Stimulated activated CD8-positive, alpha-beta memory T cell treated with anti-CD3 and anti-CD28 coated beads, Interleukin-15, amount 100 ng/mL, for 48 hours (primary cell): Measurements from ENCODE around the gene CDH4.

Source experiments
- DNase-seq, 2 donors: peaks; one replicate each; pipeline ENCODE4 v3.0.0-alpha.2; 2020; ENCODE audit warnings: low read depth in 2 of 2

Gene CDH4

DNA sequence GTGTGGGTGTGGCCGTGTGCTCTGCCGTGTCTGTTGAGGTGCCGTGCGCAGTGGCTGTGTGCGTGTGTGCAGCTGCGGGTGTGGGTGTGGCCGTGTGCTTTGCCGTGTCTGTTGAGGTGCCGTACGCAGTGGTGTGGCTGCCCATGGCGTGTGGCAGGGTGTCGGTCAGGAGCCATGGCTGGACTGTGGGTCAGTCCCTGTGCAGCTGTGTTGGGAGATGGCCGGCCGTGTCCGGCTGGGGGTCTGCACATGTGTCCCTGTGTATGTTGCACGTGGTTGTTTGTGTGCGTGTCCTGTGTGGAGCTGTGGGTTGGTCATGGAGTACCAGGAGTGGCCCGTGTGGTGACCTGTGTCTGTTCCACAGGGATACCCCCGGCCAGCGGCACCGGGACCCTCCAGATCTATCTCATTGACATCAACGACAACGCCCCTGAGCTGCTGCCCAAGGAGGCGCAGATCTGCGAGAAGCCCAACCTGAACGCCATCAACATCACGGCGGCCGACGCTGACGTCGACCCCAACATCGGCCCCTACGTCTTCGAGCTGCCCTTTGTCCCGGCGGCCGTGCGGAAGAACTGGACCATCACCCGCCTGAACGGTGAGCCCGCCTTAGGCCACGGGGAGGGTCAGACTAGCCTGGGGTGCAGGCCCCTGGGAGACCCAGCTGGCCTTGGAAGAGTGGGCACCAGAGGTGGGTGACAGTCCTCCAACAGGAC, 675.9 kb downstream of the CDH4 start:
- DNase-seq = no peak

GRCh38 chr20:61929561-61929960, 677.5 kb downstream of the CDH4 start:
- no peak for DNase-seq

DNA sequence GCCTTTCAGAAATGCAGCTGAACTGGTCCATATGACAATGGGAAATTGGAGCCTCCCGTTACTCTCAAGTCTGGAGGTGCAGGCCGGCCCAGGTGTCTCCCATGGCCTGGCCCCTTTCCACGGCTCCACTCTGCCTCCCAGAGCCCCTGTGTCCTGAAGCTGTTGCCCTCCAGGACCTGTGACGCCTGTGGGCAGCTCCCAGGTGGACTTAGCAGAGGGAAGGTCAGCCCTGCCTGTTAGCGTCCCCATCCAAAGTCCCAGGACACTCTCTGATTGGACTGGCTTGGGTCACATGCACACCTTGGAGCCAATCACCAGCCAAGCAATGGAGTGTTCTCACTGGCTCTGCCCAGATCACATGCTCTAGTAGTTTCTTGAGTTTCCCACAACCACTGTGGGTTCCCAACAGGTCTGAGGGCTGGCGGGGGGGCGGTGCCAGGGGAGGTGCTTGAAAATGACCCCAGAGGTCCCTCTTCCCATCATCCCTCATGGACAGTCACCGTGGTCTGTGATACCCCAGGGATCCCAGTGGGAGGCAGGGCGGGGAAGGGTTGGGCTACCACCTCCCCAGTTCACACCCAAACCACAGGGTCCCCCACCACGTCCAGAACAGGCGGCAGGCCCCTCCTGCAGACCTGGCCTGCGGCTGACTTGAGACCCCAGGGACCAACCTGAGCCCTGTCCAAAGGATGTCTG, 678.1 kb downstream of the CDH4 start:
- no peak for DNase-seq

DNA sequence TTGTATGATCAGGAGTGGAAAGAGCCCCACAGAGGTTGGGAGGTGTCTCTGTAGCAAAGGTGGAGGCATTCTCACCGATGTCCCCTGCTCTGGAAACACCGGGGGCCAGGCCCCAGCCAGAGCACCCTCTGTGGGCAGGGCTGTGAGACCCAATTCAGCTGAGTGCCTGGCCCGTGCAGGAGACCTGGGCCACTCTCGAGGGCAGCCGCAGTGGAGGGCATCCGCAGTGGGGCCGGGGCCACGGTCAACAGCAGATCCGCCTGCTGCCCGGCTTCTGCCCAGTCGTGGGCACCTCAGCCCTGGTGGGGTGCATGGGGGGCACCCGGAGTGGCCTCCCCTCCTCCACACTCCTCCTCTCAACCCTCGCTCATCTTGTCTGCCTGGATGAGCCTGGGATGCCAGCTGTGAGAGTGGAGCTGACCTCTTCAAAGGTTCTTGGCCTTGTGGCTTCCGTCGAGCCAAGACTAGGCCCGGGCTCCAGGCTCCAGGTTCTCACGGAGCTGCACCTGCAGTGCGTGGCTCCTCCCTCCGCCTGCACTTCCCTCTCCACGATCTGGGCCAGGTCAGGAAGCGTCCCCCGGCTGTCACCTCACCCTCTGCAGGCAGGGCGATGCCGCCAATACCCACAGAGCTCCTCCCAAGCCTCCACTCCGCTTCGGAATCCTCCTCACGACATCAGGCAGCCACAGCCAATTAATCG, 678.9 kb downstream of the CDH4 start:
- no peak for DNase-seq

DNA sequence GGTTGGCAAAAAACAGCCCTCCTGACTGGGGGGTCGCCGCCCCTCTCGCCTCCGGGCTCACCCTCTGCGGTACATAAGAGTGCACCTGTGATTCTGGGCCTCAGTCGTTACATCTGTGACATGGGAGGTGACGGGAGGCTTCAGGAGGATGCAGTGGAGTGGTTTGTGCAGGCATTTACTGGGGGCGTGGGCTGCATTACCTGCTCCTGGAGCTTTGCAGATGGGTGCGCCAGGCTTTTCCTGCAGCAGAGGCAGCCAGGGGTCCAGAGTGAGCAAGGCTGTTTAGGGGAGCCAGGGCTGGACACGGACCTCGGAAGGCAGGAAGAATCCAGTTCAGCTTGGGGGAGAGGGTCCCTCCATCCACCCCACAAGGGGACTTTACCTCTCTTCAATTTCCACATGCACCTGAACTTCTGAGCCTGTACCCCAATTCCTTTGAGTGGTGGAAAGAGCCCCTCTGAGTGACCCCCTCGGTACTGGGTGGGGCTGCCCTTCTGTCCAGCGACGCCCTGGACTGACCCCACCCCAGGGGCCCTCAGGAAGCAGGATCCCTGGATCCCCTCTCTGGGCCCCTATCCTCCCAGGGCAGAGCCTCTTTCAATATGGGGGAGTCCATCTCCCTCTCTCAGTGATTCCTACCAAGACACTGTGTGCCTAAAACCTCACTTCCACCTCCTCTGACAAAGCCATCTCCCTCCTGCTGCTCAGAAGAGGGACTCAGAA, 679.6 kb downstream of the CDH4 start:
- DNase-seq = no peak

DNA sequence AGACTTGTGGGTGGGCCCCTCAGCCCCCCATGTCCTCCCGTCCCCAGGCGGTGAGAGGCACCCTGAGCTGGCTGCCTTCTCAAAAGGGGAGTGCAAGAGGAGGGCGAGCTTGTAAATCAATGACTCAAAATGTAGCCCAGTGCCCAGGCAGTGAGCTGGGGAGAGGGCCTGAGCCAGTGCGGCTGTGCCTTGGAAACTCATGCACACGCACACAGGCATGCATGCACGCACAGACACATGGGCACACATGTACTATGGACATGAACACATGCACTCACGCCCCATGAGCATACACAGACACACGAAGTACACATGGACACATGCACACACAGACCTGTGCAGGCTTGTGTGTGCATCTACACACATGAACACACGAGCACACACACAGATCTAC, 680.1 kb downstream of the CDH4 start:
- no peak for DNase-seq

GRCh38 chr20:61932711-61933480, 680.8 kb downstream of the CDH4 start:
- DNase-seq = no peak

DNA sequence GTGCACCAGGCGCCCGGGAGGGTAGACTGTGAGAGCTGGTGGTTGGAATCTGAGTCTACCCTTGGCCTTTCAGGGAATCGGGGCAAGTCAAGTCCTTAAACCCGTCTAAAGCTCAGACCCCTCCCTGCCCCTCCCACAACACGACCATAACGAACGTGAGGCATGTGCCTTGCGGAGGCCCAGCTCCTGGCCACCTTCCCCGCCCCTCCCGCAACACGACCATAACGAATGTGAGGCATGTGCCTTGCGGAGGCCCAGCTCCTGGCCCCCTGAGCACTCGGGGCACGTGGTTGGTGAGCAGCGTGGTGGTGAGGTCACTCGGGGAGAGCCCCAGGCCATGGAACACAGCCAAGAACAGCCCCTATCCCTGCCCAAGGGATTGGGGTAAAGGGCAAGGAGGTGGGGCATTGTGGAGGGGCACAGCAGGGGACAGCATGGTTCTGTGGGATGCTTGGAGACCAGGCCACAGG, 681.5 kb downstream of the CDH4 start:
- DNase-seq = no peak

DNA sequence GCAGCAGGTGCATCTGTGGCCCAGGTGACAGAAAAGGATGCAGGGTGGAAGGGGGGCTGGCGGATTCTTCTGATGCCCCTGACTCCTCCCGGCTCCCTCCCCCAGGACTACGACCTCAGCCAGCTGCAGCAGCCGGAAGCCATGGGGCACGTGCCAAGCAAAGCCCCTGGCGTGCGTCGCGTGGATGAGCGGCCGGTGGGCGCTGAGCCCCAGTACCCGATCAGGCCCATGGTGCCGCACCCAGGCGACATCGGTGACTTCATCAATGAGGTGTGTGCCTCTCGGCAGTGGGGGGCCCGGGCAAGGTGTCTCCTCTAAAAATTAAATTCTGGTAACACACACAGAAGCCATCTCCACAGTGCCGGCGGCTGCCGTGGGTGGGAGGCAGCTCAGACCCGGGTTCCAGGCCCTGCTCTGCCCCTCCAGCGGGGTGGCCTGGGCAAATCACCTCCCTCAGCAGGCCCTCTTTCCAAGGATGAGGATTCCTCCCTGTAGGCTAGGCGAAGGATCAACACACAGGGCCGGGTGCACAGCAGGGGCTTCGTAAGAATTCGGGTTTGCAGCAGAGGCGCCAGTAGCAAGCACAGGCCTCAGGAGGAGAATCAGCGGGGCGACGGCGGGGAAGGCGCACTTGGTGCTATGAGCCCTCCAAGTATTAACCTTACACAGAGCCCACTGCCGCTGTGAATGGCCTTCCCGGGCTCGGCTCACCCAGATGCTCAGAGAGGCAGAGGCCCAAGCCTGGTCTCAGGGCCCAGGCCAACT, 682.1 kb downstream of the CDH4 start:
- no peak for DNase-seq

DNA sequence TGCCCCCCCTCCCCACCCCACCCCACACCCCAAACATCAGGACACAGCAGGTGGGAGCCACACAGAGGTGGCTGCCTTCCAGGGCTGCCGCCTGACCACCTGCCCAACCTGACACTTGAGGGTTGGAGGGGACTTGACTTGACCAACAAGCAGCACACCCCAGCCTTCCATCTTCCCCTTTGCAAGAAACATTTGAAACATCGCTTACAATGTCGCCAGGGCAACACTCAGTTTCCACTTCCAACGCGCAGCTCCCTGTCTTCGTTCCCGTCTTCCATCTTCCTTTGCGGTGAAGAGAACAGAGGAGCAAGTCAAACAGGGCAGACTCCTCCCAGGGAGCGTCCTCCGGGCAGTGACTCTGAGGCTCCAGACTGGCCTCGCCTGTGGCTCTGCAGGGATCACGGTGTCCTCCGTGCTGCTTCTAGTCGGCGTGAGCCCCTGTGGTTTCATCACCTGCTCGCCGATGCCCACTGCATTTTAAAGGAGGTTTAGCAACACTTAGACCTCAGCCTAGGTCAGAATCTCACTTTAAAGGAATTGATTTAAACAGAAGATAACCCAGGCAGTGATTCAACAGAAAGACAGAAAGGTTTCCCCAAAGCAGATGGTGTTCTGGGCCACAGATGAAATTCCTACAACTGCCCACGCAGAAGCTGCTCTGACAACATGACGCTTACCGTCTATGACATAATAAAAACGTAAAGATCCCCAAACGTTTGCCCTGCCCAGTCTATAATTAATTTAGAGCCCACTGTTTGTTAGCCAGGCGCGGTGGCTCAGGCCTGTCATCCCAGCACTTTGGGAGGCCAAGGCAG, 682.9 kb downstream of the CDH4 start:
- DNase-seq = no peak

GRCh38 chr20:61935926-61936700, 684.1 kb downstream of the CDH4 start:
- no peak for DNase-seq

DNA sequence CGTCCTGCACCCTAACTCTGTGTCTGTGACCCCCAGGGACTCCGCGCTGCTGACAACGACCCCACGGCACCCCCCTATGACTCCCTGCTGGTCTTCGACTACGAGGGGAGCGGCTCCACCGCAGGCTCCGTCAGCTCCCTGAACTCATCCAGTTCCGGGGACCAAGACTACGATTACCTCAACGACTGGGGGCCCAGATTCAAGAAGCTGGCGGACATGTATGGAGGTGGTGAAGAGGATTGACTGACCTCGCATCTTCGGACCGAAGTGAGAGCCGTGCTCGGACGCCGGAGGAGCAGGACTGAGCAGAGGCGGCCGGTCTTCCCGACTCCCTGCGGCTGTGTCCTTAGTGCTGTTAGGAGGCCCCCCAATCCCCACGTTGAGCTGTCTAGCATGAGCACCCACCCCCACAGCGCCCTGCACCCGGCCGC, 684.7 kb downstream of the CDH4 start:
- DNase-seq = no peak

GRCh38 chr20:61937146-61937962, 685.3 kb downstream of the CDH4 start:
- no peak for DNase-seq

DNA sequence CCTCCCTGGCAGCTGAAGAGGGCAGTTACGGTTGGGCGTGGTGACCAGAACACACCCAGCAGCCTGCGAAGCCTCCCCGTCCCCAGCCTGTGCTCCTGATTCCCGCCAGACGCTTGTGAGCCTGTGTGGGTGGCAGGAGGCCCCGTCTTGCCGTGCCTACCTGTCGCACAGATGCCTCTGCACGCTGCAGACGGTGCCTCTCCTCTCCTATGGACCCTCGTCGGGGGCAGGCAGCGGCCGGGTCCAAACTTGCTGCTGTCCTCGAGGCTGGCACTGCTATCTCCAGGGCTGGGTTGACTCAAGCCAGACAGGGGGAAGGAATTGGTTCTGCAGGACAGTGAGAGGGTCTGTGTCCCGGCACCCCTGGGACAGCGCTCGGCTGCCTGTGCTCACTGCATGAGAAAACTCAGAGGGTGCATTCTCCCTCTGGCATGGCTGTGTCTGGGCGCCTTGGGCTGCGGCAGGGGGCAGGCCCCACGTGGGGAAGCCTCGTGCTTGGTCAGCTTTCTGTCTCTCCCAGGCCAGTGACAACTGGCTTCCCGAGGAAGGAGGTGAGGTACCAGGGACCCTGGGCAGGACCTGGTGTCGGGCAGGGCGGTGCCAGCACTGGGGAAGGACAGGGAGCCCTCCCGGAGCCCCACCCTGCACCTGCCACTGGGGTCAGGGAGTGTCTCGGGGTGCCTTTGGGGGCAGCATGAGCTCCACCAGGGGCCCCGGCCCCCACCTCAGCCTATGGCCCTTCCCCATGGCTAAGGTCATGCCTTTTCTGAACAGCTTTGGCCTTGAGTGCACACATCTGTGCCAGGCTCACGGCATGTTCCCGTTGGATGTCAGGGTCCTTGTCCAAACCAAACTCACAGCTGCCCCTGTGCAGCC, 686.1 kb downstream of the CDH4 start:
- no peak for DNase-seq

- no peak for DNase-seq
Measured at GRCh38 chr20:61938839-61939690, 687.0 kb downstream of the CDH4 start.
